GM12801 (cell line): ENCODE results near the gene TTLL11.

Experiments
- CTCF ChIP-seq: IDR thresholded peaks from one replicate; pipeline ENCODE4 v1.5.1; 2011; ENCODE audit warnings: control low read depth; ENCODE audit not compliant: insufficient read length; ENCODE audit errors: extremely low read depth

TTLL11 gene

GRCh38 chr9:121783111-121783510 is 310.0 kb downstream of the TTLL11 start:
- TF ChIP-seq CTCF = no peak

GRCh38 chr9:121782514-121783110 is 310.5 kb downstream of the TTLL11 start:
- TF ChIP-seq CTCF = no peak

- TF ChIP-seq CTCF = no peak
Measured at GRCh38 chr9:121781701-121782464, 311.2 kb downstream of the TTLL11 start.

GRCh38 chr9:121781145-121781548 is 312.0 kb downstream of the TTLL11 start:
- TF ChIP-seq CTCF = no peak

GRCh38 chr9:121780177-121781040 is 312.7 kb downstream of the TTLL11 start:
- TF ChIP-seq CTCF = no peak

GRCh38 chr9:121779381-121780117 is 313.6 kb downstream of the TTLL11 start:
- TF ChIP-seq CTCF = no peak
